CD14-positive monocyte (primary cell): Measurements from ENCODE around the gene TBPL1. TPM values are rescaled to one million over a fixed set of nuclear protein-coding genes. Genes with fewer than 3 reads are reported as not detected.

Source experiments
- DNase-seq, 3 donors: peaks; one replicate each; pipeline ENCODE4 v3.0.0-alpha.2; 2011 to 2022
- H2AFZ ChIP-seq: 2 replicates; pipeline ENCODE4 v1.6.0; 2012; ENCODE audit warnings: mild to moderate bottlenecking, low read depth, low read length, inconsistent platforms; ENCODE audit not compliant: insufficient read depth, poor library complexity, severe bottlenecking
- H3K27ac ChIP-seq, 2 donors: 1 replicate in 1 of 2; 2 replicates in 1 of 2; pipeline ENCODE4 v1.5.1; 2012 to 2013; ENCODE audit warnings: low read length in 2 of 2, control low read depth in 1 of 2, inconsistent platforms in 1 of 2, low read depth in 1 of 2, mild to moderate bottlenecking in 1 of 2
- H3K27me3 ChIP-seq, 2 donors: one replicate each; pipeline versions ENCODE4 v1.6.0 to v1.6.1; 2011 to 2013; ENCODE audit warnings: low read length in 2 of 2; ENCODE audit not compliant: control insufficient read depth in 2 of 2, insufficient read depth in 2 of 2
- H3K36me3 ChIP-seq, 2 donors: replicated peaks in 1 of 2; 1 replicate in 1 of 2; 2 replicates in 1 of 2; pipeline versions ENCODE4 v1.5.1 to v1.6.1; 2012 to 2013; ENCODE audit warnings: low read length in 2 of 2, control low read depth in 1 of 2, inconsistent platforms in 1 of 2, mild to moderate bottlenecking in 1 of 2; ENCODE audit not compliant: insufficient read depth in 2 of 2, control insufficient read depth in 1 of 2
- H3K4me1 ChIP-seq, 2 donors: 1 replicate in 1 of 2; 2 replicates in 1 of 2; pipeline versions ENCODE4 v1.5.1 to v1.6.1; 2012 to 2013; ENCODE audit warnings: low read length in 2 of 2, control low read depth in 1 of 2, inconsistent platforms in 1 of 2, mild to moderate bottlenecking in 1 of 2, moderate library complexity in 1 of 2; ENCODE audit not compliant: insufficient read depth in 2 of 2, control insufficient read depth in 1 of 2
- H3K4me2 ChIP-seq: replicated peaks from 2 replicates; pipeline ENCODE3; 2012; ENCODE audit warnings: low read length, moderate library complexity, mild to moderate bottlenecking; ENCODE audit not compliant: poor library complexity, severe bottlenecking; ENCODE audit errors: extremely low read depth
- H3K4me3 ChIP-seq, 3 experiments: fragments of 200-600 bp in 1 of 3; sonication (generic) in 1 of 3; replicated peaks in 1 of 3; 1 replicate in 2 of 3; 2 replicates in 1 of 3; pipeline ENCODE4 v1.5.1; 2011 to 2013; ENCODE audit warnings: low read length in 3 of 3, mild to moderate bottlenecking in 3 of 3, control low read depth in 2 of 3, low read depth in 2 of 3, inconsistent platforms in 1 of 3, moderate library complexity in 1 of 3
- H3K79me2 ChIP-seq: 2 replicates; pipeline ENCODE4 v1.6.0; 2012; ENCODE audit warnings: mild to moderate bottlenecking, control low read depth, inconsistent platforms, low read length, moderate library complexity; ENCODE audit not compliant: insufficient read depth
- H3K9ac ChIP-seq: 2 replicates; pipeline ENCODE4 v1.6.0; 2017; ENCODE audit warnings: low read length, mild to moderate bottlenecking; ENCODE audit not compliant: insufficient read depth, poor library complexity, severe bottlenecking
- H3K9me3 ChIP-seq, 2 donors: replicated peaks in 1 of 2; 1 replicate in 1 of 2; 2 replicates in 1 of 2; pipeline versions ENCODE4 v1.5.1 to v1.6.1; 2012 to 2013; ENCODE audit warnings: low read length in 2 of 2, control low read depth in 1 of 2; ENCODE audit not compliant: control insufficient read depth in 1 of 2, insufficient read depth in 1 of 2
- H4K20me1 ChIP-seq: 2 replicates; pipeline ENCODE4 v1.6.0; 2012; ENCODE audit warnings: mild to moderate bottlenecking, low read length, control low read depth, moderate library complexity; ENCODE audit not compliant: insufficient read depth
- H3K27ac Mint-ChIP-seq, 7 donors: one replicate each; pipeline ENCODE4 v1.8.0; 2020; ENCODE audit warnings: mild to moderate bottlenecking in 7 of 7, mixed read lengths in 7 of 7, moderate library complexity in 6 of 7, inconsistent platforms in 2 of 7
- H3K27me3 Mint-ChIP-seq, 3 donors: one replicate each; pipeline ENCODE4 v1.8.0; 2021 to 2022; ENCODE audit warnings: low read depth in 3 of 3, mild to moderate bottlenecking in 3 of 3, mixed read lengths in 3 of 3, moderate library complexity in 3 of 3, inconsistent platforms in 1 of 3
- H3K36me3 Mint-ChIP-seq, 2 donors: one replicate each; pipeline ENCODE4 v1.8.0; 2020; ENCODE audit warnings: mixed read lengths in 2 of 2, inconsistent platforms in 1 of 2, mild to moderate bottlenecking in 1 of 2
- H3K4me1 Mint-ChIP-seq: one replicate; pipeline ENCODE4 v1.8.0; 2020; ENCODE audit warnings: mild to moderate bottlenecking, mixed read lengths
- H3K4me3 Mint-ChIP-seq, 2 donors: one replicate each; pipeline ENCODE4 v1.8.0; 2020; ENCODE audit warnings: mild to moderate bottlenecking in 2 of 2, mixed read lengths in 2 of 2, moderate library complexity in 1 of 2
- H3K9me3 Mint-ChIP-seq, 7 donors: one replicate each; pipeline ENCODE4 v1.8.0; 2020 to 2022; ENCODE audit warnings: mixed read lengths in 7 of 7, mild to moderate bottlenecking in 6 of 7, moderate library complexity in 6 of 7, inconsistent platforms in 2 of 7
- CTCF ChIP-seq: fragments of 200-600 bp; IDR thresholded peaks from one replicate; pipeline ENCODE4 v1.8.0; 2022; ENCODE audit warnings: antibody characterized with exemption, mild to moderate bottlenecking
- WGBS: methylation state at CpG from one replicate; pipeline ENCODE4 v1.1.5; 2013; ENCODE audit warnings: missing lambda C conversion rate; ENCODE audit not compliant: insufficient coverage; 5-methylcytosine and 5-hydroxymethylcytosine counted together
- intact Hi-C, 2 donors: fragments of 100-400 bp; cut with micrococcal nuclease; formaldehyde crosslinking; loops; one replicate each; pipeline versions ENCODE4 v1.15.0 to v1.15.1; 2023
- polyA plus RNA-seq, 3 donors: library from polyadenylated mRNA; depleted of rRNA in 1 of 3; unstranded in 2 of 3; stranded (reverse) in 1 of 3; fragments of 300-500 nt in 2 of 3; fragments of >200 nt in 1 of 3; fragmentation: Illumina TruSeq in 2 of 3; gene quantifications; 1 replicate in 2 of 3; 2 replicates in 1 of 3; pipeline ENCODE4 v1.2.3, GENCODE V29; 2012 to 2021

The TBPL1 gene
- polyA plus RNA-seq, 3 donors, result 22.0 to 35.6 (median 35.5) TPM

- peaks cover 90% of the 10 kb centered on the region for H4K20me1 ChIP-seq
- H3K27me3 Mint-ChIP-seq, result peaks cover 0 to 1% (median 0%) of the 10 kb centered on the region in 3 donors
- no peaks in the 10 kb centered on the region for H3K36me3 ChIP-seq
- no peak overlapping the region for H3K27ac Mint-ChIP-seq
- peaks cover 98% of the 10 kb centered on the region for H3K79me2 ChIP-seq
- no peak overlapping the region for H3K4me3 Mint-ChIP-seq
- TF ChIP-seq CTCF, result no peak
- peaks cover 35% of the 10 kb centered on the region for H3K4me1 Mint-ChIP-seq
- no peak overlapping the region for H3K4me3 ChIP-seq
- no peak overlapping the region for H2AFZ ChIP-seq
- no peak overlapping the region for H3K27ac ChIP-seq
- no peaks in the 10 kb centered on the region for H3K9me3 ChIP-seq
- no peak for DNase-seq
- H3K4me1 ChIP-seq, result peaks cover 13 to 14% of the 10 kb centered on the region in 2 donors
- H3K9ac ChIP-seq, result no peak overlapping the region
- no peaks in the 10 kb centered on the region for H3K9me3 Mint-ChIP-seq
- no peak overlapping the region for H3K4me2 ChIP-seq
- no peaks in the 10 kb centered on the region for H3K27me3 ChIP-seq
- WGBS, result 100% methylated on average over 1 of the region's 3 CpGs
- peaks cover 2 to 4% of the 10 kb centered on the region in 2 donors for H3K36me3 Mint-ChIP-seq
- intact Hi-C loops, result no loop called here
Observed at GRCh38 chr6:133958791-133959190, 5.8 kb downstream of the TBPL1 start.

- Mint-ChIP-seq H3K4me3 (no peak overlapping the region), H3K27me3 (peaks cover 0 to 1% (median 0%) of the 10 kb centered on the region in 3 donors), H3K9me3 (no peaks in the 10 kb centered on the region), H3K4me1 (peaks cover 28% of the 10 kb centered on the region), H3K36me3 (peaks cover 2 to 4% of the 10 kb centered on the region in 2 donors), H3K27ac (no peak overlapping the region)
- Histone ChIP-seq H3K36me3 (no peaks in the 10 kb centered on the region), H3K79me2 (peaks cover 92% of the 10 kb centered on the region), H3K27me3 (no peaks in the 10 kb centered on the region), H3K9me3 (no peaks in the 10 kb centered on the region), H3K4me3 (no peak overlapping the region), H3K4me2 (no peak overlapping the region), H3K9ac (no peak overlapping the region), H3K4me1 (peaks cover 4 to 6% of the 10 kb centered on the region in 2 donors), H4K20me1 (peaks cover 90% of the 10 kb centered on the region), H3K27ac (no peak overlapping the region), H2AFZ (no peak overlapping the region)
- intact Hi-C loops, result no loop called here
- 100% methylated on average over 1 of the region's 4 CpGs for WGBS
- DNase-seq, result no peak
- no peak for TF ChIP-seq CTCF
Observed at GRCh38 chr6:133959667-133960368, 6.8 kb downstream of the TBPL1 start.
